Trophoblast cell (in vitro differentiated cells and primary cell): ENCODE data around the gene CPNE2.

ENCODE experiments used
- DNase-seq, 2 donors: peaks; one replicate each; pipeline ENCODE4 v3.0.0-alpha.2; 2016
- H2AFZ ChIP-seq: 2 replicates; pipeline ENCODE4 v1.6.1; 2013; ENCODE audit warnings: low read length, moderate library complexity, mild to moderate bottlenecking; ENCODE audit not compliant: insufficient read depth, poor library complexity
- H2AK5ac ChIP-seq: 2 replicates; pipeline ENCODE4 v1.6.1; 2013; ENCODE audit warnings: mild to moderate bottlenecking, low read length
- H2BK120ac ChIP-seq: 2 replicates; pipeline ENCODE4 v1.6.1; 2013; ENCODE audit warnings: low read length, mild to moderate bottlenecking, moderate library complexity; ENCODE audit not compliant: insufficient read depth, poor library complexity
- H2BK12ac ChIP-seq: 2 replicates; pipeline ENCODE4 v1.6.1; 2013; ENCODE audit warnings: mild to moderate bottlenecking, low read length, moderate library complexity
- H2BK5ac ChIP-seq: 2 replicates; pipeline ENCODE4 v1.6.1; 2013; ENCODE audit warnings: low read length, low read depth, moderate library complexity, mild to moderate bottlenecking; ENCODE audit not compliant: poor library complexity
- H3K14ac ChIP-seq: 2 replicates; pipeline ENCODE4 v1.6.1; 2013; ENCODE audit warnings: mild to moderate bottlenecking, low read length
- H3K18ac ChIP-seq: 2 replicates; pipeline ENCODE4 v1.6.1; 2013; ENCODE audit warnings: mild to moderate bottlenecking, low read length
- H3K23ac ChIP-seq: 2 replicates; pipeline ENCODE4 v1.6.1; 2013; ENCODE audit warnings: low read length
- H3K27ac ChIP-seq: 2 replicates; pipeline ENCODE4 v1.5.1; 2013; ENCODE audit warnings: low read depth, mild to moderate bottlenecking, inconsistent platforms, low read length, moderate library complexity
- H3K27me3 ChIP-seq: 2 replicates; pipeline ENCODE4 v1.6.1; 2013; ENCODE audit warnings: inconsistent platforms, mild to moderate bottlenecking, low read length, moderate library complexity; ENCODE audit not compliant: insufficient read depth
- H3K36me3 ChIP-seq, 2 experiments: 1 replicate in 1 of 2; 2 replicates in 1 of 2; pipeline ENCODE4 v1.6.1; 2013; ENCODE audit warnings: low read length in 2 of 2, mild to moderate bottlenecking in 2 of 2, moderate library complexity in 1 of 2; ENCODE audit not compliant: insufficient read depth in 2 of 2, control insufficient read depth in 1 of 2
- H3K4ac ChIP-seq: 2 replicates; pipeline ENCODE4 v1.6.1; 2013; ENCODE audit warnings: low read depth, mild to moderate bottlenecking, low read length, moderate library complexity
- H3K4me1 ChIP-seq, 2 experiments: 1 replicate in 1 of 2; 2 replicates in 1 of 2; pipeline ENCODE4 v1.6.1; 2013; ENCODE audit warnings: low read length in 2 of 2, mild to moderate bottlenecking in 2 of 2, moderate library complexity in 1 of 2; ENCODE audit not compliant: insufficient read depth in 2 of 2, control insufficient read depth in 1 of 2
- H3K4me2 ChIP-seq: 2 replicates; pipeline ENCODE4 v1.6.1; 2013; ENCODE audit warnings: inconsistent platforms, mild to moderate bottlenecking, low read length, moderate library complexity
- H3K4me3 ChIP-seq: 2 replicates; pipeline ENCODE4 v1.5.1; 2013; ENCODE audit warnings: mild to moderate bottlenecking, low read depth, low read length, inconsistent platforms
- H3K79me1 ChIP-seq: one replicate; pipeline ENCODE4 v1.6.1; 2013; ENCODE audit warnings: low read length
- H3K79me2 ChIP-seq: 2 replicates; pipeline ENCODE4 v1.6.1; 2013; ENCODE audit warnings: low read length, mild to moderate bottlenecking; ENCODE audit not compliant: control insufficient read depth, insufficient read depth, poor library complexity
- H3K9ac ChIP-seq: 2 replicates; pipeline ENCODE4 v1.6.1; 2013; ENCODE audit warnings: mild to moderate bottlenecking, low read length
- H3K9me3 ChIP-seq: 2 replicates; pipeline ENCODE4 v1.6.1; 2013; ENCODE audit warnings: low read depth, mild to moderate bottlenecking, control low read depth, inconsistent platforms, low read length; ENCODE audit not compliant: insufficient read depth
- H4K12ac ChIP-seq: 2 replicates; pipeline ENCODE4 v1.6.1; 2013; ENCODE audit warnings: low read depth, mild to moderate bottlenecking, low read length, moderate library complexity
- H4K8ac ChIP-seq: 2 replicates; pipeline ENCODE4 v1.6.1; 2013; ENCODE audit warnings: low read depth, mild to moderate bottlenecking, low read length, moderate library complexity
- H4K91ac ChIP-seq: one replicate; pipeline ENCODE4 v1.6.1; 2013; ENCODE audit warnings: low read depth, mild to moderate bottlenecking, low read length, moderate library complexity
- WGBS: extraction: QIAGEN DNeasy Blood & Tissue Kit; methylation state at CpG from one replicate; pipeline ENCODE4 v1.1.7; 2013; ENCODE audit warnings: missing lambda C conversion rate; ENCODE audit not compliant: insufficient read length, insufficient coverage; ENCODE audit errors: extremely low coverage; 5-methylcytosine and 5-hydroxymethylcytosine counted together

The CPNE2 gene

GRCh38 chr16:57172721-57173290 is 80.4 kb downstream of the CPNE2 start:
- Histone ChIP-seq H4K8ac (no peak overlapping the region), H3K4ac (no peak overlapping the region), H4K12ac (no peak overlapping the region), H2BK12ac (no peak overlapping the region), H3K79me1 (no peaks in the 10 kb centered on the region), H3K9ac (no peak overlapping the region), H3K18ac (no peak overlapping the region), H3K27me3 (no peaks in the 10 kb centered on the region), H2BK5ac (no peak overlapping the region), H3K14ac (no peak overlapping the region), H3K9me3 (no peaks in the 10 kb centered on the region), H3K27ac (no peak overlapping the region), H3K4me2 (no peak overlapping the region), H3K4me3 (no peak overlapping the region), H3K23ac (no peak overlapping the region), H3K4me1 (no peaks in the 10 kb centered on the region), H3K36me3 (peaks cover 16 to 22% of the 10 kb centered on the region in 2 experiments), H2AFZ (no peak overlapping the region), H3K79me2 (no peaks in the 10 kb centered on the region), H2BK120ac (no peak overlapping the region), H2AK5ac (no peak overlapping the region), H4K91ac (no peak overlapping the region)
- WGBS: no CpG with 5 or more reads among the region's 5 CpGs
- no peak for DNase-seq

GRCh38 chr16:57175896-57176295 is 83.5 kb downstream of the CPNE2 start:
- Histone ChIP-seq H3K9ac (no peak overlapping the region), H2BK12ac (no peak overlapping the region), H3K18ac (no peak overlapping the region), H2AFZ (no peak overlapping the region), H3K9me3 (no peaks in the 10 kb centered on the region), H4K91ac (no peak overlapping the region), H2BK5ac (no peak overlapping the region), H3K4me1 (no peaks in the 10 kb centered on the region), H3K14ac (no peak overlapping the region), H2BK120ac (no peak overlapping the region), H3K23ac (no peak overlapping the region), H3K79me2 (no peaks in the 10 kb centered on the region), H3K27me3 (no peaks in the 10 kb centered on the region), H3K79me1 (no peaks in the 10 kb centered on the region), H3K4me3 (no peak overlapping the region), H3K36me3 (peaks cover 9 to 19% of the 10 kb centered on the region in 2 experiments), H3K4ac (no peak overlapping the region), H4K8ac (no peak overlapping the region), H2AK5ac (no peak overlapping the region), H3K4me2 (no peak overlapping the region), H4K12ac (no peak overlapping the region), H3K27ac (peak overlapping the region; percentile 16)
- WGBS: no CpG with 5 or more reads among the region's 5 CpGs
- DNase-seq: peak in 1 of 2 donors; percentile 51

DNA sequence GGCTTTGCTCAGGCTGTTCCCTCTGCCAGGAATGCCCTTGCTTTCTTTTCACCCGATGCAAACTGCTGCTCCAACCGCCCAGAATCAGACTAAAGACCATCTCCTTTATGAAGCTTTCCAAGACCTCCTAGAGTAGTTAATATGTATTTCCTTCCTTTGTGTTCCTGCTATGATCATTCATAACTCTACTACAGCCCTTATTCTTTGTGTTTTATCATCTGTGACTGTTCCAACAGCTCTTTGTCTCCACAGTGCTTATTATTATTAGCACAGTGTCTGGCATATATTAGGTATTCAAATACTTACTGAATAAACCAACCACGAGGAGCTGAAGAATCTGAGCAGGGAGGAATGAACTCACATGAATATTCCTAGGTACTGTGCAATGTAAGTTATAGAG is 85.8 kb downstream of the CPNE2 start:
- Histone ChIP-seq H3K4me1 (no peaks in the 10 kb centered on the region), H3K79me2 (no peaks in the 10 kb centered on the region), H3K18ac (no peak overlapping the region), H3K36me3 (peaks cover 2 to 4% of the 10 kb centered on the region in 2 experiments), H3K4me2 (no peak overlapping the region), H3K4me3 (no peak overlapping the region), H2AFZ (no peak overlapping the region), H4K12ac (no peak overlapping the region), H3K9ac (no peak overlapping the region), H2BK12ac (no peak overlapping the region), H2AK5ac (no peak overlapping the region), H3K27ac (no peak overlapping the region), H4K8ac (no peak overlapping the region), H2BK5ac (no peak overlapping the region), H3K9me3 (no peaks in the 10 kb centered on the region), H3K27me3 (no peaks in the 10 kb centered on the region), H3K23ac (no peak overlapping the region), H3K4ac (no peak overlapping the region), H2BK120ac (no peak overlapping the region), H3K14ac (no peak overlapping the region), H4K91ac (no peak overlapping the region), H3K79me1 (no peaks in the 10 kb centered on the region)
- no CpG with 5 or more reads among the region's 3 CpGs for WGBS
- no peak for DNase-seq

DNA sequence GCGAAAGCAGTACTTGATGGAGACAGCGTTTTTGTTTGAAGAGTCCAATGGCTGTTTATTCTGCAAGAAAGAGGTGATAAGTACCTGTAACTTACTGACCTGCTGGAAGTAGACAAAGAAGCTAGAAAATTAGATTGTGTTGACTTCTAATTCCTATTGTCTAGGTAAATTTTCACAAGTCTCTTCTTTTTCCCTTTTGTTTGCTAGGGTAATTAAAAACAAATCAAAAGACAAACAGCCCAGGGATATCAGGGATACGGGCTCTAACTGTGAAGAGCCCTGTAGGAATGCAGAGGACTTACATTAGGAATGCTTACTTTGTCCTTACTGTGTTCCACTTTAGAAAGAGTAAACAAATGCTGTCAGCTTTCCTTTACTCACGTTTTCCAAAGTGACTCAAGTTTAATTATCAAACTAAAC is 86.4 kb downstream of the CPNE2 start:
- H2BK120ac ChIP-seq: no peak overlapping the region
- no peak overlapping the region for H3K4me2 ChIP-seq
- H3K23ac ChIP-seq: no peak overlapping the region
- H3K27ac ChIP-seq: no peak overlapping the region
- peak; percentile 41 to 67 for DNase-seq
- H3K9ac ChIP-seq: no peak overlapping the region
- H3K4me3 ChIP-seq: no peak overlapping the region
- H4K8ac ChIP-seq: no peak overlapping the region
- no peaks in the 10 kb centered on the region for H3K79me2 ChIP-seq
- no peaks in the 10 kb centered on the region for H3K4me1 ChIP-seq
- no peak overlapping the region for H3K14ac ChIP-seq
- H3K9me3 ChIP-seq: no peaks in the 10 kb centered on the region
- H4K91ac ChIP-seq: no peak overlapping the region
- no peaks in the 10 kb centered on the region for H3K79me1 ChIP-seq
- H4K12ac ChIP-seq: no peak overlapping the region
- no peak overlapping the region for H2BK5ac ChIP-seq
- no peak overlapping the region for H2AFZ ChIP-seq
- no peak overlapping the region for H2BK12ac ChIP-seq
- H3K36me3 ChIP-seq: peaks cover 0 to 2% of the 10 kb centered on the region in 2 experiments
- H3K18ac ChIP-seq: no peak overlapping the region
- H3K27me3 ChIP-seq: no peaks in the 10 kb centered on the region
- no peak overlapping the region for H2AK5ac ChIP-seq
- WGBS: no CpG with 5 or more reads among the region's 4 CpGs
- H3K4ac ChIP-seq: no peak overlapping the region
